Activated CD4-positive, alpha-beta T cell treated with anti-CD3 and anti-CD28 coated beads for 48 hours (primary cell): Measurements from ENCODE around the gene ARMH1.
"Not testable (repeated sequence)": the region's sequence is repeated elsewhere in the genome, so short reads cannot be mapped to it uniquely, and the experiment has no call there.

Source experiments
- DNase-seq: peaks from one replicate; pipeline ENCODE4 v3.0.0-alpha.2; 2020

Gene ARMH1

GRCh38 chr1:44645476-44646244 lies 28.9 kb upstream of the ARMH1 start:
- DNase-seq = no peak

GRCh38 chr1:44646261-44647110 lies 28.0 kb upstream of the ARMH1 start:
- DNase-seq = no peak

- DNase-seq = no peak
Measured at GRCh38 chr1:44647896-44648295, 26.6 kb upstream of the ARMH1 start.

GRCh38 chr1:44648529-44649250 lies 25.8 kb upstream of the ARMH1 start:
- DNase-seq = no peak

- DNase-seq = no peak
Measured at GRCh38 chr1:44649788-44650158, 24.7 kb upstream of the ARMH1 start.

GRCh38 chr1:44650159-44650831 lies 24.2 kb upstream of the ARMH1 start:
- no peak for DNase-seq

GRCh38 chr1:44651069-44651468 lies 23.4 kb upstream of the ARMH1 start:
- no peak for DNase-seq

GRCh38 chr1:44652445-44653106 lies 21.9 kb upstream of the ARMH1 start:
- DNase-seq = peak; percentile 83

- DNase-seq = no peak
Measured at GRCh38 chr1:44653107-44653964, 21.2 kb upstream of the ARMH1 start.

GRCh38 chr1:44654621-44655187 lies 19.8 kb upstream of the ARMH1 start:
- no peak for DNase-seq

GRCh38 chr1:44655609-44656008 lies 18.9 kb upstream of the ARMH1 start:
- DNase-seq = peak; percentile 18

GRCh38 chr1:44659566-44659965 lies 14.9 kb upstream of the ARMH1 start:
- no peak for DNase-seq

GRCh38 chr1:44660176-44660575 lies 14.3 kb upstream of the ARMH1 start:
- no peak for DNase-seq

- DNase-seq = no peak
Measured at GRCh38 chr1:44661781-44662682, 12.5 kb upstream of the ARMH1 start.

- DNase-seq = no peak
Measured at GRCh38 chr1:44662683-44663030, 11.9 kb upstream of the ARMH1 start.

- DNase-seq = no peak
Measured at GRCh38 chr1:44663417-44663816, 11.1 kb upstream of the ARMH1 start.

- peak; percentile 54 for DNase-seq
Measured at GRCh38 chr1:44664730-44665370, 9.7 kb upstream of the ARMH1 start.

- DNase-seq = not testable (repeated sequence)
Measured at GRCh38 chr1:44666719-44667118, 7.8 kb upstream of the ARMH1 start.
